HG03571 (cell line): ENCODE measurements around the gene XRCC4.

Experiments
- ATAC-seq: cut with Tn5 transposase; IDR thresholded peaks from one replicate; pipeline ENCODE4 v1.9.1; 2021; ENCODE audit not compliant: unreplicated experiment

XRCC4 gene

DNA sequence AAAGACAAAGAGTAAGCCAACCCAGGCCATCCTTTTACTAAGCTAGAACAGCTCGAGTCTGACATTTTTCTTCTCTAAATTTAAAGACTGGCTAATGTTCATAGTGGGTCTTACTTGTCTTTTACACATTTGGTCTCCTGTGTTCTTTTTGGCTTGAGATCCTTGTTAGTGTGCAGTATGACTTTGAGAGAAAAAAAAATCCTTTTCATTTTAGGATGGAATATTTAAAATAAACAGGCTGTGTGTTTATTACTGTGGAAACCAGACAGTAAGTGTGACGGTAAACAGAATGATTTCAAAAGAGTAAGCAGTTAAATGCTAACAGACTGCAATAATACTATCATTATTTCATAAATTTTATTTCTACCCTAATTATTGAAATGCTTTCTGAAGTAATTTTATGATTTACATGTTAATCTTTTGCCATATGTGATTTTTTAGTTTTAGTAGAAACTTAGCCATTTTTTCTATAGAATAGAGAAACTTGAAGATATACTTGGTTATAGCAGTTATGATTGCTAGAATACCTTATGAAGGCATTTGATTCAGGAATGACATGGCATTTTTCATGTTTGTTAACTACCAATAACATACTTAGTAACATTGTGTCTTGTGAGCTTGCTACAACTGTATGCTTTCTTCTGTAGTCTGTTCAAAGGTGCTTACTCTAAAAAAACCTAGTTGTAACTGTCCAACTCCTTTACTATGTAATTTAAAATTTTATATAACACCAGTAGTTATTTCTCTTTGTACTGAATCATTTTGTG, 92.4 kb downstream of the XRCC4 start:
- no peak for ATAC-seq

DNA sequence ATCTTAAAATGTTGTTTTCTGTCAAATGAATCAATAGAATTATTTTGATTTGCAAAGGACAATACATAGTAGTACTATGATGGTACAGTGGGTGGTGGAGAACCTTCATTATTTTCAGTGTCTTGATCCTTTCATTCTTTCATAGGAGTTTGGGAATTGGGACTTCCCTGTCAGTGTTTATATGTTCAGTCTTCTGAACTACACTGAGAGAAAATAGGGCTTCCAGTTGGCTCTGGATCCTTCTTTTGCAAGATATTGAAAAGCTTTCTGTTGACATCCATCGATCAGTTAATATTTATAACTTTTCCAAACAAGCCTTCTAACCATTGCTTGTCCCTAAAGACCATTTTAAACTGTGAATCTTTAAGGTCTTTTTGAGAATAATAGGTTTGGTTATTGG, 94.7 kb downstream of the XRCC4 start:
- ATAC-seq = no peak

DNA sequence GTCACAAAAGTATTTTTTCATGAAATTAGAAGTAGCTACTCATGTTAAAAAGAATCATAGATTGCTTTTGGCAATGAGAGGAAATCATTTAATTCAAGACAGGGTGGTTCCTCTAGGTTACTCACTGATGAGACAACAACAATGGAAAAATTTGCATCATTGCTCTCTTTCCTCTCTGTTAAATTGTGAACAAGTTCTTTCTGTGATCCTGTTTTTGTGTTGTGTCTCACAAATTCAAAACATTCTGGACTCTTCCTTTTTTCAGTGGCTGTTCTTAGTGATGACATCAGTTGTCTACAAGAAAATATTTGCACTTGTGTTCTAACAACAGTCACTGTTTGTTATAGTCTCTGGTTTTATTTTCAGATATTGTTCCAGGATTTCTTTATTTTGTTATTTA, 95.3 kb downstream of the XRCC4 start:
- ATAC-seq = no peak

DNA sequence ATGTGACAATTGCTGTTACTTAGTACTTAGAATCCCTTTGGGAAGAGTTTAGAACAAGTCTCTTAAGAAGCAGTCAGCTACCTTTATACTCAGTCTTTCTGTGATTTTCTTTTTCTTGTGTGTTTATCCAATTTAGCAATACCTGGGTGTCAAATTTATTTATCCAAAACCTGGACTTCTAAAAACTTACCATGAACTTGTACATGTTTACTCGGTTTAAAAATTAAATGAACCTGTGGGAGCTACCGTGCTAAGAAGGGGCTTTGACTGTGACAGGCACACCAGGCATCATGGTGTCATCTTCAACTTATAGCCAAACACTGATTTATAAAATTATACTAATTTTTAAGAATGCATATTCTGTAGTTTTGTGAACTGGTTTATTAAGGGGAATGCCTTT, 96.5 kb downstream of the XRCC4 start:
- ATAC-seq = no peak

DNA sequence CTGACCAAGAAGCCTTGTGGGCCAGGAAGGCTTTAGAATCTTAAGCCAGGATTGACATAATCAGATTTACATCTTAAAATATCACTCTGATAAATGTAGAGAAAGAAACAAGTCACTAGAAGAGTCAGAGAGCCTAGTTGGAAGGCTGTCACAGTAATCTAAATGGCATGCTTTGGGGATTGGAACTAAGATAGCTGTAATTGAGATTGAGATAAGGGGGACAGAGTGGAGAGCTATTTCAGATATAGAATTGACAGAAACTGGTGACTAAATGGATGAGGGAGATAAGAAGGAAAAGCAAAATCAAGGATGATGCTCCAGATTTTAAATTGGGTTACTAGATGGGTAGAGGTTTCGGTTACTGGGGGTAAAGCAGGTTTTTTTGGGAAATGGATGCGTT, 100.5 kb downstream of the XRCC4 start:
- ATAC-seq = no peak

DNA sequence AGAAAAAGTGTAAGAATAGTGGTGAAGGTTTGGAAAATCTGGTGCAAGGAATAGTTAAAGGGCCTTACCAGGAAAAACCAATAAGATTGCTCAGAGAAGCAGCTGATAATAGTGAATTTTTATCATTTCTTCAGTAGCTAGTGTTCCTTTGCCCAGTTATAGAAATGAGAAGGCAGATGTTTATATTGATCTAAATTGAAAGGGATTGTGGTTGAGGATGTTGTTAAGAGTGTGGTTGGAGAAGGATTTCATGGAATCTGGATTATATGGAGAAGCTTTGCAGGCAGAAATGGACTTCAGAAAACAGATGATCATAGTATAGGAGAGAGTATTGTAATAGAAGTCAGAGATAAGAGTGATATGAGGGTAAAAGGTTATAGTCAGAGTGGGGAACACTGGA, 102.6 kb downstream of the XRCC4 start:
- ATAC-seq = no peak

DNA sequence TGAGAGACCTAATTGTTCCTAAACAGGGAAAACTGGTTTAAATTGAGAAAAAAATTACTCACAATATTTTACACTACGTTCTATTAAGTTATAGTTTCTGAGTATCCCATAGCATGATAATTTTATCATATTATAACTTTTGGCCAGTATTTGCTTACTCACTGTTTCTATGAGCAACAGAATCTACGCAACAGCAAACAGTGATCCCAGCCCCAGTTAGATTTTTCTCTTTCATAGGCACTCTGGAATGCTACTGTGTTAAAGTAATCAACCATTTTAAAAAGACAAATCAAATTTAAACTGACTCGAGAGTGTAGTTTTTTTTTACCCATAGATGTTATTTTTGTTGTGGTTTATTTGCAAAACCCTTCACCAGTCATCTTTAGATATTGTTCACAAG, 107.2 kb downstream of the XRCC4 start:
- ATAC-seq = no peak

DNA sequence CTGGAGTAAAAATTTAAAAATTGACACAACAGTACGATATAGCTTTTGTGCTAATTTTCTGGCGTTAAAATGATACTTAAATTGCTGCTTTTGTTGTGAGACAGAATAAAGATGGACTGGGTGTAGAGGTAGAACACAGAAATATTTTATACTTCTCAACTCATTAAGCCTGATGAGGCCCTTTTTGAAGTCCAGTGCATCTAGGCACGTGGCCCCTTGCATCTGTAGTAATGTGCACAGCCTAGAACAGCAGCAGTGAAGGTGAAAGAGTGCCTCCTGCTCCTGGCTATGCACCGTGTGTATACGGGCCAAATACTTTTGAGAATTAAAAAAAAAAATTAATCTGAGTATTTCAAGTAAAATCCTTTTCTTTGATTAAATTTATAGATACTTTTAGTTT, 115.6 kb downstream of the XRCC4 start:
- ATAC-seq = no peak

DNA sequence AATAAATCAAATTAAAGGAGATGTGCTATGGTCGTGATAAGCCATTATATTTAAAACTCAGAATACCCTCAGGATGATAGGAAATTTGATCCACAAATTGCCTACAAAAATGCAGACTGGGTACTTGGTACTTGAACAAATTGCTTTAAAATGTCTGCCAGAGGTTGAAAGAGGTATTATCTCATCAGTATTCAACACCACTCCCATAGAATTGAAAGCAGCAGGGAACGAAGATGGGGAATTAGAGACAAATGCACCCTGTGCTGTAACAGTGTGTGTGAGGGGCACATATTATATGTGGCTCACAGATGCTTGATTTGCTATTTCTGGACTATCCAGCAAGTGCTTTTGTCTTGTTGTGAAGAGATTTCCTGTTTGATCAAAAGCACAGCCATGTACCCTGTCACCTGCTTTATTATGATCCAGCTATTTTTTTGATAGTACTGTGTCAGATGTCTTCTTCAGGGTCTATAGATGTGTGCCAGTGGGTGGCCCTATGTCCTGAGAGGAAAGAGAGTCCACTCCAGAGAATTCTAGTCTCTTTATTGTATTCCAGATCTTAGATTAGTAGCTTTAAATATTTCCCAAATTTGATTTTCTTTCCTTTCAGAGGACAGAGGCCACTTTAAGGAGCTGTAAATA, 120.1 kb downstream of the XRCC4 start:
- ATAC-seq = no peak

DNA sequence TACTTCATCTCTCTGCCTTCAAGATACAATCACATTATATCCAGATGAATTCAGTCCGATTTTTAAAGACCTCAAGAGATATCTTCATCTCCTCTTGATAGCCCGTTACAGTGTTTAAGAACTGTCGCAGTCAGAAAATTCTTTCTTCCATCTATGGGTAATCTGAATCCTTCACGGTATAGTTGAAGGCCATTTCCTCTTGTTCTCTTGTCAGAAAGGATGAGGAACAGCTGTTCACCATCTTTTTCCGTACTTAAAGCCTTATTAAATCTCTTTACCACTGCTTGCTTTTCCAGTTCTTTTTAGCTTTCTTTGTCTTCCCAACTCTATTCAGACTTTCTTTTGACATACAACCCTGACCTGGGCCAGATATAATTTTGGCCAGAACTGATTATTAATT, 121.8 kb downstream of the XRCC4 start:
- ATAC-seq = no peak

DNA sequence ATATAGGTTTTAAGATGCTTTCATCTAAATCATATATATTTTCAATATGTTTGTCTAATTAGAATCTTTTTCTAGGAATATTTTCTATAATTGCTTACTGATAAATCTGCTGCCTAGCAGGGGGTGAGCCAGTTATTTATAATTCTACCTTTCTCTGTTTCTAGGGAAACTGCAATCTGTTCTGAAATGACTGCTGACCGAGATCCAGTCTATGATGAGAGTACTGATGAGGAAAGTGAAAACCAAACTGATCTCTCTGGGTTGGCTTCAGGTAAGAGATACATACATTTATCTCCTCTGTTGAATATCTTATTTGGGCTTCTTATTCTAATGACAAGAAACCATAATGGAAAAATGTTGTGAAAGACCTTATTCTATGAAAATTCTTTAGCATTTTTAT, 127.3 kb downstream of the XRCC4 start:
- no peak for ATAC-seq

DNA sequence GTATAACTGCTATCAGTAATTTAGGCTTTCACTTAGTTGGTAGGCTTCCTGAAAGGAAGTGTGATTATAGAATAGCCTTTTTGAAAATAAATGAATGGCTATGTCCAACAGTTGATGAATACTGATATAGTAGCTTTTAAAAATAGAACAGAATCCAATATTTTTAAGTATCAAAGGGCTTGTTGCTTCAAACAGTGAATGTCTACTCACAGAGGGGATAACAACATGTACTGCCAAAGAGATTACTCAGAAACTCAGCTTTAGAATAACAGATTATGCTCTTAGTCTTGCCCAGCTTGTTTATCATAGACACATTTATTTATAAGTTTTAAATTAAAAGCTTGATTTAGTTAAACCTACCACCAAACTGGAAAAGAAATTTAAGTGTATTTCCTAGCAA, 132.6 kb downstream of the XRCC4 start:
- ATAC-seq = no peak

DNA sequence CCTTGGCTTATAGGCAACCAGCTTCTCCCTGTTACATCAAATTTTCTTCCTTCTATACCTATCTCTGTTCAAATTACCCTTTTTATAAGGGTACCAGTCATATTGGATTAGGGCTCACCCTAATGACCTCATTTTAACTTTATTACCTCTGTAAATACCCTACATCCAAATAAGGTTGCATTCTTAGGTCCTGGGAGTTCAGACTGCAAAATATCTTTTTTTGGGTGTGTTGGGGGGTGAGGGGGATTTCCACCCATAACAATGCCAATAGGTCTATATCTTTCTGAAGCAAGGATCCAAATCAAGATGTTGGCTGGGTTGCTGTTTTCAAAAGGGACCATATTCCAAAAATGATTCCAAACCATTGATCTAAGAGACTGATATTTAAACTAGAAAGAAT, 141.7 kb downstream of the XRCC4 start:
- ATAC-seq = no peak

DNA sequence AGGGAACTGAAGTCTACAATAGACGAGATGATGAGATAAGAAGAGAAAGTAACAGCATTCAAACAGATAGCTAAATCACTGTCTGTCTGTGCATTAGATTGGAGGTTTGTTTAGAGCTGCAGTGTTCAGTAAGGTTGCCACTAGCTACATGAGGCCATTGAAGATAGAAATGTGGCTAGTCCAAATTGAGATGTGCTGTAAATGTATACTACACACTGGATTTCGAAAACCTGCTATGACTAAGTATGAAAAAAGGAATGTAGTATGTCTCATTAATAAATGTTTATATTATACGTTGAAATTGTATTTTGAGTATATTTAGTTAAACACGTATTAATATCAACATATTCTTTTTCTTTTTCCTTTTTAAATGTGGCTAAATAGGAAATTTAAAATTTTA, 142.1 kb downstream of the XRCC4 start:
- ATAC-seq = no peak

DNA sequence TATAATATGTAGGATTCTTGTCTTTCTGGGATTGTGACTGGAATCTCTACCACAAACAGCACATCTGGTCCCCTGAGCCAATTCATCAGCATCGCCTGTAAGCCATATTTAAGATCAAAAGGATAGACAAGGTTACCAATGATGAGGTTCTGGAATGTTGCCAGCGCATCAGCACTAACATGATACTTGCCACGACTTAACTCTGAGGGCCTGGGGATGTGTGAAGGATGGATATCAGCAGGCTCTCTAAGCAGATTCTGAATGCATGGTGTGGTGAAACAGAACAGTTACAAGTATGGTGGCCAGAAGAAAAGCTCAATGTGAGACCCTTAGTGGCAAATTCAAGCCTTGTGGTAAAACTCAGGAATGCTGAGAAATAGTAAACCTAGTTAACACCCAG, 143.0 kb downstream of the XRCC4 start:
- no peak for ATAC-seq

DNA sequence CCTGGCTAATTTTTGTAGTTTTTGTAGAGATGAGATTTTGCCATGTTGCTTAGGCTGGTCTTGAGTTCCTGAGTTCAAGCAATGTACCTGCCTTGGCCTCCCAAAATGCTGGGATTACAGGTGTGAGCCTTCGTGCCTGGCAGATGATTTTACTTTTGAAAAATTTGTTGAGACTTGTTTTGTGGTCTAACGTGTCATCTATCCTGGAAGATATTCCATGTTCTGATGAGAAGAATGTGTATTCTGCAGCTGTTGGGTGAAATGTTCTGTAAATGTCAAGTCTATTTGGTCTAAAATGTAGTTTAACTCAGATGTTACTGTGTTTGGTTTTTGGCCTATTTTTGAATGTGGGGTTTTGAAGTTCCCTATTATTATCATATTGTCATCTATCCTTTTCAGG, 145.6 kb downstream of the XRCC4 start:
- no peak for ATAC-seq

DNA sequence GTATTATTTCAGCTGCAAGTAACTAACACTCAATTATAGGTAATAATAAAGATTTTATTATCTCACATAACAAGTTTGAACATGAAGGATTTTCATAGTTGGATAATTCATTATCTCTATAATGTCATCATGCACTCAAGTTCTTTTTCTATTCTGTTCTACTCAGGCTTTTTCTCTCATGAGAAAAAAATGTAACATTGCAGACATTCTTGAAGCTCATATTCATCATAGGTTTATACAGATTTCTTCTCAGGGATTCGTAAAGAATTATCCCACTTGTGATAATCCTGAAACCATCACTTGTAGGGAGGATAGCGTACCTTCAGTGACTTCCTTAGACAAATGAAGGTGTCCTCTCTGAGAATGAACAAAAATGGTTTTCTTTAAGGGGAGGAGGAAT, 150.3 kb downstream of the XRCC4 start:
- no peak for ATAC-seq

DNA sequence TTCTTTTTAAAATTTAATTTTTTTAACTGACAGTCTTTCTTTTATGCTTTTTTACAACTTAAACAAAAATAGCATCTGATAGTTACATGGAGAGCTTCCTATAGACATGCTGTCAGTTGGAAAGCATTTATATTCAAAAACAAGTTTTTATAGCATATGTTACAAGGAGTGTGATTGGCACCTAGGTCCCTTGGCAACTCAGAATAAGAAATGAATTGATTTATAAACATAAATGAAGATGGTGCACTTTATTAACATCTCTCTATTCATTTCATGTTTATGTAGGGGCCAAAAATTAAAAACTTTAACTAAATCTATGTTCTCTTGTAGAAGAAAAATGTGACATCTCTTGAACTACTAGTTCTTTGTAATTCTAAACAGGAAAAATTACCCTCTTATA, 153.2 kb downstream of the XRCC4 start:
- no peak for ATAC-seq

DNA sequence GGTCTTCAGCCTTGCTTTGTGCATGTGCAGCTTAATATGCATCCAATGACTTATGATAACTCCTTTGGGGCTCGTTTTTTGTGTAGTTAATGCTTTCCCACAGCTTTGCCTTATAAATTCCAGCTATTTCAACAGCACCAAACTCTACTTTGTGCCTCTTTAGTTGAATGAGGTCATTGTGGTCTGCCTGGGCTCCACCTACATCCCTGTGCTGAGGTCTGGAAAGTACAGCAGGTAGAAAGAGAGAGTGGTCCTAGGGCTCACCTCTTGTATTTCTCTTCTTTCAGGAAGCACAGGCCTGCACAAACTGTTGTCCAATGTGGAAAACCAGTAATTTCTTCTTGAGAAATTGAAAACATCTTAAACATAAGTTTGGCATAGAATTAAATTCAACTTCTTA, 167.2 kb downstream of the XRCC4 start:
- ATAC-seq = no peak

DNA sequence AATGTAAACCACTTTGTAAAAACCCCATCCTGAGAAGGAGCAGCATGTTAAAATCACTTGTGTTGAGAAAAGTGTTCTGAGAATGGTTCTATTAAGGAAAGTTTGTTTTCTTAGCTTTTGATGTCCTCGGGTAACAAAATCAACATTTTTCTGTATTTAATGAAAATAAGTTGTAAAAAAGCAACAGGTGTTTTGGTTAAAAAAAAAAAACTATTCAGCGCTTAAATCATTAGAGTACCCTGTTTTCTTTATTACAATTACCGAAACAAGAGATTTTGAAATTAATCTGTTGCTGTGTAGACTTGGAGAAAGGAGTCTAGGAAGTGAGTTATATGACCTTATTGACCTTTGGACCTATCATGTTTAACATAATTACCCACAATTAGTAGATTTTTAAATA, 167.7 kb downstream of the XRCC4 start:
- no peak for ATAC-seq

DNA sequence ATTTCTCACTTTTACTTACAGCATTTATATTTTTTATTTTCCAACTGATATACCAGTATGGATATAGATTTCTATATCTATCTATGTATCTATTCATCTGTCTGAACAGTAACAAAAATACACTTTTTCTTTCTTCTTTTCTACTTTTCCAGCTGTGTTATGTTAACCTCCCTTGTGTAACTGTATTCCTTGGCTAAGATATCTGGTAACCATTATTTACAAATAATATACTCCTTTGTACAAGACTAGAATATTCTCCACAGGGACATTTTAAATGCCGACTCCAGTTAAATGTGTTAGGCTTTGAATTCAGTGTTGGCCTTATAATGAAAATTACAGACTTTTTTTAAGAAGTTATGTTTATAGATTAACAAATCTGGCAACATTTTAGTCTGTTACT, 168.7 kb downstream of the XRCC4 start:
- ATAC-seq = no peak

DNA sequence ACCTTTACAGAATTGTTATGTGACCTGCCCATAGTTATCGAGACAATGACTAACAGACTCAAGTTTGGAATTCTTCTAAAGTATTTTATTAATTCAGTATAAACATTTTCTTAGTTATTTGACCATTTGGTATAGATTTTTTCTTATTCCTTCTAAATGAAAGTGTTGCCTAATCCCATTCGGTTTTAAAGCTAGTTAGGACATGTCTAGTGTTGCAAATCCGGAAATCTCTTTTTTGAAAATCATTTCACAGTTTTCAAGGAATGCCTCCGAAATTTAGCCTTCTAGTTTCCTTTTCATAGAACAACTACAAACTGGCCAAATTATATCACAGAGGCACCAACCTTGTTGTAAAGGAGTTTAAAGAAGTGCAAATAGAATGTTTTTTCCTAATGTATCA, 171.8 kb downstream of the XRCC4 start:
- no peak for ATAC-seq

DNA sequence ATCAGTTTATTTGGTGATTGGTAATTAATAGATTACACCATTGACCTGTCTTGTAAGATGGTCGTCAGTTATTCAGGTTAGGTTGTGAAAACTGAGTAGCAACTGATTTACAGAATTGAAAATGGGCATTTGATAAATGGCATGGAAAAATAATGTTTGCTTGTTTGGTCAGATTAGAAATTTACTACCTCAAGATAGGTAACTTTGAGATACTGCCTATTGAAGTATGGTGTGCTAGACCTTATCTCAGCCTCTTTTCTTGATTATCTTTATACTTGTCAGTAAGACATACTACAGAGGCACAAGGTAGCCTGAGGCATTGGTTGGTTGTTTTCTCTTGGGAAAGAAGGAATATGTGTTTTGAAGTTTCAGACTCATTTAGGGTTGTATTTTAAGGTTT, 174.5 kb downstream of the XRCC4 start:
- ATAC-seq = no peak
